ENCODE results near the gene RFPL4A. TPM values are rescaled to one million over a fixed set of nuclear protein-coding genes. Genes with fewer than 3 reads are reported as not detected.

RFPL4A gene
- total RNA-seq, 1 donor from 2014 or later, result not detected

- H3K9me3 Mint-ChIP-seq, result no peaks in the 10 kb centered on the region
These were observed 22.2 kb downstream of the RFPL4A start for GRCh38 chr19:55781112-55781511.

DNA sequence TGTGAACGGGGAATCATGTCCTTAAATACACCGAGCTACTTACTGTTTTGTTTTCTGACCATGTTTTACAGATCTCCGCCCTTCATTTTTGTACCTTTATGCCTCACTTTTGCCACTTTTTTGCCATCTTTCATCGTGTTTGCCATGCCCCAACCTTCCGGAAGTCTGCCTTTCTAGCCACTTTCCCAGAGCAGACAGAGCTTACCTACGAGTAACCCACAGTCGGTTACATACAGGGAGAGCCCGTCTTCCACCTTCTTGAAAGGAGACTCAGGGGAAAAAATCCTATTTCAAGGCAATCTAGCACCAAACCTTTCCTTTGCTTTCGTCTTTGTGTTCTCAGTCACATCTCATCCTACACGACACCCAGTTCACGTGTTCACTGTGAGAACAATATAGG, 36.1 kb downstream of the RFPL4A start:
- Mint-ChIP-seq H3K27ac (no peak overlapping the region), H3K36me3 (no peaks in the 10 kb centered on the region), H3K9me3 (peaks cover 5% of the 10 kb centered on the region), H3K4me3 (no peak overlapping the region), H3K27me3 (no peaks in the 10 kb centered on the region), H3K4me1 (ENCODE audit: unreplicated experiment) (no peaks in the 10 kb centered on the region)
- no peak for TF ChIP-seq CTCF (conservative IDR thresholded peaks at IDR 0.05)
- no peak for DNase-seq (ENCODE audit: extremely low spot score, unreplicated experiment)

More at GRCh38 chr19:55781112-55781511, 22.2 kb downstream of the RFPL4A start:
- H3K4me3 Mint-ChIP-seq, result no peak overlapping the region
- no peak for DNase-seq (ENCODE audit: extremely low spot score, unreplicated experiment)
- no peaks in the 10 kb centered on the region for H3K27me3 Mint-ChIP-seq
- H3K4me1 Mint-ChIP-seq (ENCODE audit: unreplicated experiment), result no peaks in the 10 kb centered on the region
- no peak overlapping the region for H3K27ac Mint-ChIP-seq
- TF ChIP-seq CTCF (conservative IDR thresholded peaks at IDR 0.05), result no peak
- no peaks in the 10 kb centered on the region for H3K36me3 Mint-ChIP-seq

DNA sequence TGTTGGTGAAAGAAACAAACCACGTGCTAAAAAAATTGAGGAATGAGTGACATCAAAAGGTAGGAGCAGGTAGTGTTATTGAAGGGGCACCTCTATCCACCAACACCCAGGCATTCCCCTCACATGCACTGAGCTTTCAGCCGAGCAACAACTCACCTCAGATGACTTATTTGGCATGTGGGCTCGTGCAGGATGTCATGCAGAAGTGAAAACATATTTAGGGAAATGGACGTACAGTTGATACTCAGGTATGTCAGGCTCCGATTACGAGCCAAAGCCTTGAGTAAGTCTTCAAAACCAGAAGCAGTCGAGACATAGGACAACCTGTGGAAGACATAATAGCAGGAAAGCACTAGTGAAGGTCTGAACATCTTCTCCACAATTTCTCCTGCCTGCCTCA, 42.5 kb downstream of the RFPL4A start:
- Mint-ChIP-seq H3K4me3 (no peak overlapping the region), H3K9me3 (peaks cover 9% of the 10 kb centered on the region), H3K27ac (no peak overlapping the region), H3K4me1 (ENCODE audit: unreplicated experiment) (no peaks in the 10 kb centered on the region), H3K36me3 (no peaks in the 10 kb centered on the region), H3K27me3 (no peaks in the 10 kb centered on the region)
- TF ChIP-seq CTCF (conservative IDR thresholded peaks at IDR 0.05), result no peak
- no peak for DNase-seq (ENCODE audit: extremely low spot score, unreplicated experiment)

DNA sequence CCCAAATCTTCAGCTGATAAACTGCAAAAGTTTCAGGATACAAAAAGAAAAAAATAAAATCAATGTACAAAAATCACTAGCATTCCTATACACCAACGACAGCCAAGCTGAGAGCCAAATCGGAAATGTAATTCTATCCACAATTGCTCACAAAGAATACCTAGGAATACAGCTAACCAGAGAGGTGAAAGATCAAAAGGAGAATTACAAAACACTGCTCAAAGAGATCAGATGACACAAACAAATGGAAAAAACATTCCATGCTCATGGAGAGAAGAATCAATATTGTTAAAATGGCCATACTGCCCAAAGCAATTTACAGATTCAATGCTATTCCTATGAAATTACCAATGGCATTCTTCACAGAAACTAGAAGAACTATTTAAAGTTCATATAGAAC, 43.4 kb downstream of the RFPL4A start:
- Mint-ChIP-seq H3K27ac (no peak overlapping the region), H3K27me3 (no peaks in the 10 kb centered on the region), H3K4me1 (ENCODE audit: unreplicated experiment) (no peaks in the 10 kb centered on the region), H3K9me3 (peaks cover 9% of the 10 kb centered on the region), H3K36me3 (no peaks in the 10 kb centered on the region), H3K4me3 (no peak overlapping the region)
- DNase-seq (ENCODE audit: extremely low spot score, unreplicated experiment), result no peak
- no peak for TF ChIP-seq CTCF (conservative IDR thresholded peaks at IDR 0.05)

DNA sequence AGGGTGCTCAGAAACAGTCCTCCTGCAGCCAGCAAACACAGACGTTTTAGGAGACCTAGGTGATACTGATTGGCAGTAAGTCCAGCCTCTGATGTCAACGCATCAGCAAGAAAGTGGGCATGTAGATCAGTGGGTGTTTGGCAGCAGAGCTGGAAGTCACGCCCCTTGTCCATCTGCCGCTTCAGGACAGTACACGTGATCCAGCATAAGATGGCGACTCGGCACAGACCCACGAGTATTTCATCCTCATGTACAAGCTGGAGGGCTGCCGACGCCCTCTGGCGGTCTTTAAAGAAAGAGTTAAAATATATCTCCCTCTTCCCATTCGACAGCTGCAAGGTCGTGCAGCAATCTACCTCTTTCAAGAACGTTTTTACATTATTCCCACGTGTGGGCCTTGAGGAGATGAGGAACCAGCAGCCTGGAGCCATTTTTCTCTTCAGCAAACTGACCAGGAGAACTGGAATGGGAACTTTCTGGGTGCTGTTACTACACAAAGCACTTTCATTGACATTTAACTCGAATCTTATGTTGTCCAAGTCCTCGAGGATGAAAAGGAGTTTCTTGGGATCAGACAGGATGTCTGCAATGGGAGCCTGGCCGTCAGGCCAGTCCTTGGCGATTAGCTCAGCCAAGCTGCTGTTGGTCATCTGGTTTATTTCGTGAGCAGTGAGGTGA, 50.6 kb downstream of the RFPL4A start:
- Mint-ChIP-seq H3K9me3 (no peaks in the 10 kb centered on the region), H3K4me3 (no peak overlapping the region), H3K27me3 (no peaks in the 10 kb centered on the region), H3K36me3 (no peaks in the 10 kb centered on the region), H3K27ac (no peak overlapping the region), H3K4me1 (ENCODE audit: unreplicated experiment) (no peaks in the 10 kb centered on the region)
- DNase-seq (ENCODE audit: extremely low spot score, unreplicated experiment), result no peak
- TF ChIP-seq CTCF (conservative IDR thresholded peaks at IDR 0.05), result peak; percentile 54
